ENCODE data around the gene MAPKAPK2. TPM values are rescaled to one million over a fixed set of nuclear protein-coding genes. Genes with fewer than 3 reads are reported as not detected.
"Not testable (repeated sequence)": the region's sequence is repeated elsewhere in the genome, so short reads cannot be mapped to it uniquely, and the experiment has no call there.

The MAPKAPK2 gene
- total RNA-seq, 4 donors from 2014 or later: 45.0 to 77.4 (median 55.5) TPM

GRCh38 chr1:206772243-206772937 lies 87.7 kb downstream of the MAPKAPK2 start, which contains the start of gene IL10:
IL10 (minus strand) TSS chr1:206772494; CDS start chr1:206772435, 59 bp downstream.
- peak; percentile 66 for ATAC-seq
- Histone ChIP-seq H3K4me3 (peak within 1 kb of the TSS in 1 of 2 donors; percentile 16), H3K9me3 (no peaks in the 10 kb centered on the region), H3K4me1 (no peaks in the 10 kb centered on the region), H3K36me3 (no peaks in the 10 kb centered on the region), H3K27me3 (peaks cover 21% of the 10 kb centered on the region), H3K27ac (peak within 1 kb of the TSS in 1 of 4 donors; percentile 37)
- WGBS, 2 donors (ENCODE audit: low coverage in 1 of 2): 80 to 83% methylated on average over 7 to 8 of the region's 8 CpGs
- TF ChIP-seq POLR2A (IDR thresholded peaks at IDR 0.05) (no peak), EP300 (IDR thresholded peaks at IDR 0.05) (no peak), CTCF (IDR thresholded peaks at IDR 0.05) (no peak), POLR2AphosphoS5 (IDR thresholded peaks at IDR 0.05) (no peak)

GRCh38 chr1:206774093-206774492 lies 89.4 kb downstream of the MAPKAPK2 start:
- Histone ChIP-seq H3K4me3 (no peak overlapping the region), H3K27ac (no peak overlapping the region), H3K27me3 (peaks cover 21% of the 10 kb centered on the region), H3K4me1 (no peaks in the 10 kb centered on the region), H3K36me3 (no peaks in the 10 kb centered on the region), H3K9me3 (no peaks in the 10 kb centered on the region)
- WGBS, 2 donors (ENCODE audit: low coverage in 1 of 2): 50% methylated on average over 1 of the region's 3 CpGs; no CpG with 5 or more reads in 1 of the 2 donors
- TF ChIP-seq POLR2AphosphoS5 (IDR thresholded peaks at IDR 0.05) (no peak), CTCF (IDR thresholded peaks at IDR 0.05) (no peak), POLR2A (IDR thresholded peaks at IDR 0.05) (no peak), EP300 (IDR thresholded peaks at IDR 0.05) (no peak)
- no peak for ATAC-seq

GRCh38 chr1:206776229-206776628 lies 91.5 kb downstream of the MAPKAPK2 start:
- Histone ChIP-seq H3K9me3 (no peaks in the 10 kb centered on the region), H3K27me3 (peaks cover 21% of the 10 kb centered on the region), H3K4me3 (no peak overlapping the region), H3K27ac (no peak overlapping the region), H3K4me1 (no peaks in the 10 kb centered on the region), H3K36me3 (no peaks in the 10 kb centered on the region)
- no peak for ATAC-seq
- TF ChIP-seq POLR2A (IDR thresholded peaks at IDR 0.05): no peak
- TF ChIP-seq CTCF (IDR thresholded peaks at IDR 0.05): no peak
- no peak for TF ChIP-seq POLR2AphosphoS5 (IDR thresholded peaks at IDR 0.05)
- TF ChIP-seq EP300 (IDR thresholded peaks at IDR 0.05): no peak
- WGBS, 2 donors (ENCODE audit: low coverage in 1 of 2): 50 to 57% methylated on average over 1 of the region's 4 CpGs

GRCh38 chr1:206778031-206778430 lies 93.3 kb downstream of the MAPKAPK2 start:
- Histone ChIP-seq H3K36me3 (no peaks in the 10 kb centered on the region), H3K27ac (no peak overlapping the region), H3K4me1 (no peaks in the 10 kb centered on the region), H3K27me3 (peaks cover 17% of the 10 kb centered on the region), H3K9me3 (no peaks in the 10 kb centered on the region), H3K4me3 (no peak overlapping the region)
- TF ChIP-seq CTCF (IDR thresholded peaks at IDR 0.05): no peak
- TF ChIP-seq POLR2AphosphoS5 (IDR thresholded peaks at IDR 0.05): no peak
- no peak for TF ChIP-seq POLR2A (IDR thresholded peaks at IDR 0.05)
- no peak for TF ChIP-seq EP300 (IDR thresholded peaks at IDR 0.05)
- WGBS, 2 donors (ENCODE audit: low coverage in 1 of 2): 63% methylated on average over 6 of the region's 7 CpGs; no CpG with 5 or more reads in 1 of the 2 donors
- no peak for ATAC-seq

- H3K4me1 ChIP-seq, H3K9me3 ChIP-seq, H3K36me3 ChIP-seq, H3K27ac ChIP-seq, H3K4me3 ChIP-seq, ATAC-seq: not testable (repeated sequence)
- peaks cover 11% of the 10 kb centered on the region for H3K27me3 ChIP-seq
- 61 to 75% methylated on average over 3 to 4 of the region's 6 CpGs for WGBS, 2 donors (ENCODE audit: low coverage in 1 of 2)
These were observed 94.2 kb downstream of the MAPKAPK2 start for GRCh38 chr1:206778911-206779310.
